MCF 10A (cell line): ENCODE results near the gene HOXA4. TPM values are rescaled to one million over a fixed set of nuclear protein-coding genes. Genes with fewer than 3 reads are reported as not detected.

ENCODE experiments used
- BruUV-seq: library from RNA; stranded (reverse); fragments of 400-500 nt; replicated peaks from 2 replicates; lab custom pipeline; 2021; lab: Mats Ljungman, UMichigan
- CTCF ChIA-PET: fragments of 300-600 bp; sonication (Branson Sonifier 250); formaldehyde crosslinking; extraction: SDS; loops from one replicate; lab custom pipeline; 2021; ENCODE audit warnings: antibody characterized with exemption, inconsistent platforms; lab: Yijun Ruan, JAX
- POLR2A ChIA-PET: fragments of 300-600, 350-650 bp; sonication (Branson Sonifier 250); formaldehyde crosslinking; extraction: SDS; loops from one replicate; lab custom pipeline; 2020; ENCODE audit warnings: antibody characterized with exemption, inconsistent platforms; lab: Yijun Ruan, JAX
- DNase-seq: peaks from one replicate; pipeline ENCODE4 v3.0.0-alpha.2; 2018; ENCODE audit not compliant: unreplicated experiment
- H3K27ac Mint-ChIP-seq: one replicate; pipeline ENCODE4 v1.8.0; 2022; ENCODE audit warnings: mild to moderate bottlenecking, low read depth, mixed read lengths; ENCODE audit not compliant: unreplicated experiment
- H3K27me3 Mint-ChIP-seq: one replicate; pipeline ENCODE4 v1.8.0; 2022; ENCODE audit warnings: mixed read lengths; ENCODE audit not compliant: insufficient read depth, unreplicated experiment
- H3K36me3 Mint-ChIP-seq: one replicate; pipeline ENCODE4 v1.8.0; 2022; ENCODE audit warnings: mild to moderate bottlenecking, moderate library complexity, mixed read lengths; ENCODE audit not compliant: insufficient read depth, unreplicated experiment
- H3K4me1 Mint-ChIP-seq: one replicate; pipeline ENCODE4 v1.8.0; 2022; ENCODE audit warnings: mixed read lengths; ENCODE audit not compliant: insufficient read depth, unreplicated experiment
- H3K4me3 Mint-ChIP-seq: one replicate; pipeline ENCODE4 v1.8.0; 2022; ENCODE audit warnings: mild to moderate bottlenecking, moderate library complexity, mixed read lengths; ENCODE audit not compliant: unreplicated experiment
- H3K9me3 Mint-ChIP-seq: one replicate; pipeline ENCODE4 v1.8.0; 2022; ENCODE audit warnings: mixed read lengths; ENCODE audit not compliant: unreplicated experiment
- intact Hi-C: fragments of 100-400 bp; cut with micrococcal nuclease; formaldehyde crosslinking; loops from 2 replicates; pipeline ENCODE4 v1.14.1; 2022
- total RNA-seq: library from RNA; stranded (reverse); gene quantifications from 2 replicates; pipeline ENCODE4 v1.2.3, GENCODE V29; 2022
- TF ChIP-seq, protein P1 (sequence below): fragments of 200-600 bp; IDR thresholded peaks from one replicate; pipeline ENCODE4 v1.8.0; 2022; ENCODE audit warnings: antibody characterized with exemption, mild to moderate bottlenecking; ENCODE audit not compliant: unreplicated experiment

The HOXA4 gene
- total RNA-seq, 1 experiment from 2014 or later, result 2.6 TPM

- no TSS peak for BruUV-seq
- Mint-ChIP-seq H3K27ac (peak overlapping the region; percentile 95), H3K36me3 (peaks cover 7% of the 10 kb centered on the region), H3K4me1 (peaks cover 44% of the 10 kb centered on the region), H3K27me3 (no peaks in the 10 kb centered on the region), H3K9me3 (no peaks in the 10 kb centered on the region), H3K4me3 (no peak overlapping the region)
- TF ChIP-seq, protein P1, sequence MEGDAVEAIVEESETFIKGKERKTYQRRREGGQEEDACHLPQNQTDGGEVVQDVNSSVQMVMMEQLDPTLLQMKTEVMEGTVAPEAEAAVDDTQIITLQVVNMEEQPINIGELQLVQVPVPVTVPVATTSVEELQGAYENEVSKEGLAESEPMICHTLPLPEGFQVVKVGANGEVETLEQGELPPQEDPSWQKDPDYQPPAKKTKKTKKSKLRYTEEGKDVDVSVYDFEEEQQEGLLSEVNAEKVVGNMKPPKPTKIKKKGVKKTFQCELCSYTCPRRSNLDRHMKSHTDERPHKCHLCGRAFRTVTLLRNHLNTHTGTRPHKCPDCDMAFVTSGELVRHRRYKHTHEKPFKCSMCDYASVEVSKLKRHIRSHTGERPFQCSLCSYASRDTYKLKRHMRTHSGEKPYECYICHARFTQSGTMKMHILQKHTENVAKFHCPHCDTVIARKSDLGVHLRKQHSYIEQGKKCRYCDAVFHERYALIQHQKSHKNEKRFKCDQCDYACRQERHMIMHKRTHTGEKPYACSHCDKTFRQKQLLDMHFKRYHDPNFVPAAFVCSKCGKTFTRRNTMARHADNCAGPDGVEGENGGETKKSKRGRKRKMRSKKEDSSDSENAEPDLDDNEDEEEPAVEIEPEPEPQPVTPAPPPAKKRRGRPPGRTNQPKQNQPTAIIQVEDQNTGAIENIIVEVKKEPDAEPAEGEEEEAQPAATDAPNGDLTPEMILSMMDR, result no peak
- DNase-seq, result no peak
- ChIA-PET CTCF (interaction anchor here (0.6 to 4.5 kb wide), 2 partner anchors 18 to 36 kb away, joined by 3 to 19 read pairs; no protein-coding TSS in a partner anchor), POLR2A (interaction anchor here (0.6 to 3.2 kb wide), 5 partner anchors 9 to 270 kb away, joined by 3 to 60 read pairs (median 13); partner anchors contain the start of genes HOXA5 and HOXA9)
- intact Hi-C loops, result no loop called here
These were observed 2.4 kb upstream of the HOXA4 start for GRCh38 chr7:27132978-27133377.

- H3K9me3 Mint-ChIP-seq, result no peaks in the 10 kb centered on the region
- no peak overlapping the region for H3K27ac Mint-ChIP-seq
- DNase-seq, result no peak
- TF ChIP-seq, protein P1, result no peak
- BruUV-seq, result no TSS peak
- peaks cover 39% of the 10 kb centered on the region for H3K4me1 Mint-ChIP-seq
- peaks cover 7% of the 10 kb centered on the region for H3K36me3 Mint-ChIP-seq
- H3K4me3 Mint-ChIP-seq, result peak overlapping the region; percentile 12
- H3K27me3 Mint-ChIP-seq, result no peaks in the 10 kb centered on the region
- CTCF ChIA-PET, result interaction anchor here (1.5 to 4.5 kb wide), 5 partner anchors 12 to 450 kb away, joined by 6 to 19 read pairs (median 10); no protein-coding TSS in a partner anchor
- POLR2A ChIA-PET, result interaction anchor here (0.6 to 3.2 kb wide), 9 partner anchors 9 to 441 kb away, joined by 3 to 60 read pairs (median 6); partner anchors contain the start of genes HOXA5, HOXA9 and SKAP2
- intact Hi-C loops, result no loop called here
These were observed 1.7 kb upstream of the HOXA4 start for GRCh38 chr7:27132214-27132613.

GRCh38 chr7:27131390-27131819 lies 848 bp upstream of the HOXA4 start:
- Mint-ChIP-seq H3K4me3 (peak overlapping the region; percentile 80), H3K9me3 (no peaks in the 10 kb centered on the region), H3K27me3 (no peaks in the 10 kb centered on the region), H3K36me3 (peaks cover 7% of the 10 kb centered on the region), H3K27ac (peak overlapping the region; percentile 51), H3K4me1 (peaks cover 38% of the 10 kb centered on the region)
- ChIA-PET CTCF (interaction anchor here (0.6 to 4.5 kb wide), 12 partner anchors 9 to 449 kb away, joined by 3 to 19 read pairs (median 5); no protein-coding TSS in a partner anchor), POLR2A (interaction anchor here (0.6 to 3.2 kb wide), 17 partner anchors 10 to 927 kb away, joined by 3 to 60 read pairs (median 4); partner anchors contain the start of genes HOXA5 and SKAP2)
- no peak for DNase-seq
- BruUV-seq, result no TSS peak
- intact Hi-C loops, result no loop called here
- TF ChIP-seq, protein P1, result no peak

DNA sequence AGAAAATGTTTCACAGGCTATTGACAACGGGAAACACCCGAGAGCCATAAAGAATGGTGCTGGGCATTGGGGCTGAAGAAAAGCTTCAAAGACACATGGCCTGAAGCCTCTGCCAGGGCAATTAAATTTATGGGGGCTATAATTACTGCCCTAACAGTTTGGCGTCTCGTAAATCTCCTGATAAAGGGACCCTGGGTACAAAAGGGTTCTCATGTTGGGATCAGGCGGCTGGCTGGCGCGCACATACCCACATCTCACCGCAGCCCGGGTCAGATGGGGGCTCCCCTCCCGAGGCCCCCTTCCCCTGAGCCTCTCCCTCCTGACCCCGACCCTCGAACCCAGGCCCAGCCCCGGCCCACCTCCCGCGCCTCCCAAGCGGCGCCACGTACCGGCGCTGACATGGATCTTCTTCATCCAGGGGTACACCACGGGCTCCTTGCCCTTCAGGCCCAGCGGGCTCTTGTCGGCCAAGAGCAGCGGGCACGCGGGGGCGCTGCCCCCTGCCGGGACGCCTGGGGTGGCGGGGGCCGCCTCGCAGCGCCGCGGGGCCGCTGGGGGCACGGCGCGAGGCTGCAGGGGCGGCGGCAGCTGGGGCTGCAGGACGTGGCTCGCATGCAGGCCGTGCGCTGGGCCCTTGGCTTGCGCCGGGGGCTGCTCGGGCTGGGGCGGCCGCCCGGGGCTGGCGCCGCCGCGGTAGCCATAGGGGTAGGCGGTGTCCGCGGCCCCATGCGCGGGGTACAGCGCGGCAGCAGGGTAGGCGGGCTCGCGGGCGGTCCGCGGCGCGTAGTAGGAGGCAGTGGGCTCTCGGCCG lies 623 bp downstream of the HOXA4 start:
- CTCF ChIA-PET, result interaction anchor here (0.8 to 4.5 kb wide), 6 partner anchors 12 to 448 kb away, joined by 3 to 19 read pairs (median 6); no protein-coding TSS in a partner anchor
- Mint-ChIP-seq H3K4me3 (peak overlapping the region; percentile 80), H3K27me3 (no peaks in the 10 kb centered on the region), H3K4me1 (peaks cover 26% of the 10 kb centered on the region), H3K9me3 (no peaks in the 10 kb centered on the region), H3K36me3 (peaks cover 7% of the 10 kb centered on the region), H3K27ac (peak overlapping the region; percentile 51)
- POLR2A ChIA-PET, result interaction anchor here (0.5 to 3.2 kb wide), 9 partner anchors 12 to 926 kb away, joined by 3 to 60 read pairs (median 8); partner anchors contain the start of genes HOXA5 and SKAP2
- no TSS peak for BruUV-seq
- intact Hi-C loops, result loop anchor here (1.0 kb wide), 1 partner anchor 15 kb away; no protein-coding TSS in a partner anchor
- no peak for DNase-seq
- TF ChIP-seq, protein P1, result peak; percentile 25
